NB4 (cell line): ENCODE measurements around the gene HRAS.

Experiments
- DNase-seq: peaks from one replicate; pipeline ENCODE4 v3.0.0; 2010; ENCODE audit warnings: low read depth
- H3K4me3 ChIP-seq: one replicate; pipeline ENCODE4 v1.5.1; 2011; ENCODE audit warnings: mild to moderate bottlenecking, low read depth, low read length, moderate library complexity
- CTCF ChIP-seq: IDR thresholded peaks from one replicate; pipeline ENCODE4 v1.5.1; 2012; ENCODE audit warnings: low read depth, low read length
- MAX ChIP-seq: IDR thresholded peaks from 2 replicates; pipeline ENCODE4 v1.6.1; 2011; ENCODE audit warnings: low read depth, low read length
- MYC ChIP-seq: IDR thresholded peaks from 2 replicates; pipeline ENCODE4 v1.6.1; 2011; ENCODE audit warnings: low read depth, low read length
- POLR2A ChIP-seq: IDR thresholded peaks from 2 replicates; pipeline ENCODE4 v1.6.1; 2011; ENCODE audit warnings: mild to moderate bottlenecking; ENCODE audit not compliant: insufficient read length; ENCODE audit errors: extremely low read depth

Gene HRAS

GRCh38 chr11:539971-540481, 4.7 kb upstream of the HRAS start:
- no peak for DNase-seq
- H3K4me3 ChIP-seq: no peak overlapping the region
- no peak for TF ChIP-seq MYC
- TF ChIP-seq MAX: no peak
- no peak for TF ChIP-seq CTCF
- TF ChIP-seq POLR2A: no peak

- no peak overlapping the region for H3K4me3 ChIP-seq
- no peak for TF ChIP-seq MAX
- TF ChIP-seq CTCF: no peak
- TF ChIP-seq MYC: no peak
- TF ChIP-seq POLR2A: no peak
- DNase-seq: no peak
Measured at GRCh38 chr11:538431-539051, 3.2 kb upstream of the HRAS start.

GRCh38 chr11:537622-538430, 2.5 kb upstream of the HRAS start:
- TF ChIP-seq POLR2A (no peak), CTCF (no peak), MAX (no peak), MYC (no peak)
- no peak for DNase-seq
- peak overlapping the region; percentile 50 for H3K4me3 ChIP-seq

- H3K4me3 ChIP-seq: peak within 1 kb of the TSS; percentile 66
- peak; percentile 94 for DNase-seq
- TF ChIP-seq MYC (peak; percentile 97), MAX (peak; percentile 100), CTCF (no peak), POLR2A (peak; percentile 49)
Measured at GRCh38 chr11:536841-537621, 1.7 kb upstream of the HRAS start, which contains the start of gene LRRC56. TSS of gene LRRC56 (plus strand) at chr11:537527. CDS start at chr11:540685, 3,158 bp downstream.

GRCh38 chr11:535210-535518, 212 bp downstream of the HRAS start:
- no peak overlapping the region for H3K4me3 ChIP-seq

More at GRCh38 chr11:535210-535518, 212 bp downstream of the HRAS start:
- DNase-seq: no peak
- no peak for TF ChIP-seq MAX
- no peak for TF ChIP-seq MYC
- no peak for TF ChIP-seq CTCF
- no peak for TF ChIP-seq POLR2A
